Neural progenitor cell (in vitro differentiated cells): Measurements from ENCODE around the gene PHKG2. TPM values are rescaled to one million over a fixed set of nuclear protein-coding genes. Genes with fewer than 3 reads are reported as not detected.

Experiments
- DNase-seq: peaks from one replicate; pipeline ENCODE4 v3.0.0-alpha.2; 2016; ENCODE audit warnings: low spot score
- H2AFZ ChIP-seq: fragments of 200-600 bp; sonication (generic); replicated peaks from 2 replicates; pipeline ENCODE4 v1.6.1; 2016; ENCODE audit warnings: antibody characterized with exemption
- H3F3A ChIP-seq: fragments of 200-600 bp; sonication (generic); 2 replicates; pipeline ENCODE4 v1.6.1; 2016; ENCODE audit warnings: antibody characterized with exemption, low read depth
- H3K27ac ChIP-seq: fragments of 200-600 bp; sonication (generic); 2 replicates; pipeline ENCODE4 v1.5.1; 2016; ENCODE audit warnings: mild to moderate bottlenecking
- H3K27me3 ChIP-seq: fragments of 200-600 bp; sonication (generic); 2 replicates; pipeline ENCODE4 v1.6.1; 2016; ENCODE audit warnings: mild to moderate bottlenecking, moderate library complexity
- H3K36me3 ChIP-seq: fragments of 200-600 bp; sonication (generic); 2 replicates; pipeline ENCODE4 v1.5.1; 2016
- H3K4me1 ChIP-seq: fragments of 200-600 bp; sonication (generic); 2 replicates; pipeline ENCODE4 v1.6.1; 2016; ENCODE audit warnings: mixed run types
- H3K4me2 ChIP-seq: fragments of 200-600 bp; sonication (generic); 2 replicates; pipeline ENCODE4 v1.6.1; 2016
- H3K4me3 ChIP-seq: fragments of 200-600 bp; sonication (generic); 2 replicates; pipeline ENCODE4 v1.5.1; 2016
- H3K79me2 ChIP-seq: fragments of 200-600 bp; sonication (generic); 2 replicates; pipeline ENCODE4 v1.6.1; 2016; ENCODE audit warnings: low read depth
- H3K9ac ChIP-seq: fragments of 200-600 bp; sonication (generic); 2 replicates; pipeline ENCODE4 v1.6.1; 2016
- H3K9me3 ChIP-seq: fragments of 200-600 bp; sonication (generic); 2 replicates; pipeline ENCODE4 v1.5.1; 2016; ENCODE audit warnings: low read depth
- H4K20me1 ChIP-seq: fragments of 200-600 bp; sonication (generic); 2 replicates; pipeline ENCODE4 v1.6.1; 2016; ENCODE audit warnings: low read depth
- H3K27ac Mint-ChIP-seq: 3 replicates; pipeline ENCODE4 v1.8.0; 2021; ENCODE audit warnings: mixed read lengths
- H3K27me3 Mint-ChIP-seq: 2 replicates; pipeline ENCODE4 v1.8.0; 2022; ENCODE audit warnings: low read depth, mild to moderate bottlenecking, inconsistent platforms, moderate library complexity, mixed read lengths; ENCODE audit not compliant: insufficient read depth
- H3K36me3 Mint-ChIP-seq: 3 replicates; pipeline ENCODE4 v1.8.0; 2021; ENCODE audit warnings: mixed read lengths
- H3K4me1 Mint-ChIP-seq: 3 replicates; pipeline ENCODE4 v1.8.0; 2021; ENCODE audit warnings: mixed read lengths
- H3K4me3 Mint-ChIP-seq: 3 replicates; pipeline ENCODE4 v1.8.0; 2021; ENCODE audit warnings: mild to moderate bottlenecking, moderate library complexity, mixed read lengths
- H3K9me3 Mint-ChIP-seq: 3 replicates; pipeline ENCODE4 v1.8.0; 2020; ENCODE audit warnings: mixed read lengths
- CTCF ChIP-seq: fragments of 200-600 bp; sonication (generic); IDR thresholded peaks from 2 replicates; pipeline ENCODE4 v1.5.1; 2017; ENCODE audit warnings: antibody characterized with exemption, mild to moderate bottlenecking
- EZH2 ChIP-seq: fragments of 200-600 bp; sonication (generic); IDR thresholded peaks from 2 replicates; pipeline ENCODE4 v1.6.1; 2017; ENCODE audit warnings: antibody characterized with exemption, mild to moderate bottlenecking, moderate library complexity
- EZH2phosphoT487 ChIP-seq: fragments of 200-600 bp; sonication (generic); IDR thresholded peaks from 2 replicates; pipeline ENCODE4 v1.6.1; 2017; ENCODE audit warnings: antibody characterized with exemption
- total RNA-seq: library from RNA; depleted of rRNA; stranded (reverse); fragments of >200 nt; gene quantifications from 2 replicates; pipeline ENCODE4 v1.2.3, GENCODE V29; 2015; ENCODE audit warnings: low replicate concordance

The PHKG2 gene
- total RNA-seq, 1 donor from 2014 or later = 20.2 TPM

GRCh38 chr16:30721167-30721566, 27.1 kb upstream of the PHKG2 start:
- TF ChIP-seq EZH2 = no peak
- no peak for TF ChIP-seq EZH2phosphoT487
- no peak for TF ChIP-seq CTCF
- Histone ChIP-seq H3K4me3 (no peak overlapping the region), H3K4me1 (no peaks in the 10 kb centered on the region), H3K9ac (no peak overlapping the region), H3F3A (no peaks in the 10 kb centered on the region), H3K36me3 (peaks cover 11% of the 10 kb centered on the region), H3K27me3 (no peaks in the 10 kb centered on the region), H3K9me3 (no peaks in the 10 kb centered on the region), H3K27ac (no peak overlapping the region), H3K79me2 (peaks cover 38% of the 10 kb centered on the region), H3K4me2 (no peak overlapping the region), H2AFZ (no peak overlapping the region), H4K20me1 (peaks cover 41% of the 10 kb centered on the region)
- H3K27me3 Mint-ChIP-seq = no peaks in the 10 kb centered on the region
- H3K4me1 Mint-ChIP-seq = no peaks in the 10 kb centered on the region
- peaks cover 49% of the 10 kb centered on the region for H3K36me3 Mint-ChIP-seq
- no peaks in the 10 kb centered on the region for H3K9me3 Mint-ChIP-seq
- H3K27ac Mint-ChIP-seq = no peak overlapping the region
- DNase-seq = no peak
- no peak overlapping the region for H3K4me3 Mint-ChIP-seq

- H3K4me1 ChIP-seq = no peaks in the 10 kb centered on the region
- Mint-ChIP-seq H3K9me3 (no peaks in the 10 kb centered on the region), H3K4me3 (no peak overlapping the region), H3K4me1 (no peaks in the 10 kb centered on the region), H3K27me3 (no peaks in the 10 kb centered on the region), H3K27ac (no peak overlapping the region), H3K36me3 (peaks cover 44% of the 10 kb centered on the region)
- no peak overlapping the region for H3K27ac ChIP-seq
- H3K79me2 ChIP-seq = peaks cover 42% of the 10 kb centered on the region
- no peaks in the 10 kb centered on the region for H3F3A ChIP-seq
- H3K27me3 ChIP-seq = no peaks in the 10 kb centered on the region
- DNase-seq = no peak
- no peak for TF ChIP-seq EZH2phosphoT487
- TF ChIP-seq CTCF = no peak
- no peak for TF ChIP-seq EZH2
- H3K4me2 ChIP-seq = no peak overlapping the region
- H3K36me3 ChIP-seq = peaks cover 11% of the 10 kb centered on the region
- no peak overlapping the region for H2AFZ ChIP-seq
- H3K9me3 ChIP-seq = no peaks in the 10 kb centered on the region
- peaks cover 42% of the 10 kb centered on the region for H4K20me1 ChIP-seq
- no peak overlapping the region for H3K9ac ChIP-seq
- H3K4me3 ChIP-seq = no peak overlapping the region
Observed at GRCh38 chr16:30721606-30722005, 26.6 kb upstream of the PHKG2 start.

DNA sequence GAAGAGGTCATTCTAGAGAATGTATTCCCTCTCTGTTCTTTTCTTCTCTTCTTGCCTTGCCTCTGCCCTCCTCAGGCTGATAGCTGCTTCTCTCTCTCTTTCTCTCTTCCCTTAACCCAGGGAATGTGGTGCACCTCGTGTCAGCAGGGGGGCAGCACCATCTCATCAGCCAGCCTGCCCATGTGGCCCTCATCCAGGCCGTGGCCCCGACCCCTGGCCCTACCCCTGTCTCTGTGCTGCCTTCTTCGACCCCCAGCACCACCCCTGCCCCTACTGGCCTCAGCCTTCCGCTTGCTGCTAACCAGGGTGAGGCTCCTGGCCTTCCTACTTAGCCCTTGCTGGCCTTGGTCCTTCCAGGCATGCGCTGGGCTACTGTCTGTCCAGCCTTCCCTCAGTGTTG, 25.8 kb upstream of the PHKG2 start:
- H4K20me1 ChIP-seq = peaks cover 42% of the 10 kb centered on the region
- peaks cover 42% of the 10 kb centered on the region for H3K79me2 ChIP-seq
- Mint-ChIP-seq H3K4me3 (no peak overlapping the region), H3K4me1 (no peaks in the 10 kb centered on the region), H3K9me3 (no peaks in the 10 kb centered on the region), H3K27me3 (no peaks in the 10 kb centered on the region), H3K27ac (no peak overlapping the region), H3K36me3 (peaks cover 41% of the 10 kb centered on the region)
- no peaks in the 10 kb centered on the region for H3K27me3 ChIP-seq
- no peaks in the 10 kb centered on the region for H3F3A ChIP-seq
- H3K27ac ChIP-seq = no peak overlapping the region
- peaks cover 7% of the 10 kb centered on the region for H3K36me3 ChIP-seq
- no peak overlapping the region for H3K9ac ChIP-seq
- H3K4me2 ChIP-seq = no peak overlapping the region
- no peak overlapping the region for H3K4me3 ChIP-seq
- DNase-seq = no peak
- TF ChIP-seq EZH2 (no peak), CTCF (no peak), EZH2phosphoT487 (no peak)
- H2AFZ ChIP-seq = no peak overlapping the region
- no peaks in the 10 kb centered on the region for H3K9me3 ChIP-seq
- no peaks in the 10 kb centered on the region for H3K4me1 ChIP-seq

DNA sequence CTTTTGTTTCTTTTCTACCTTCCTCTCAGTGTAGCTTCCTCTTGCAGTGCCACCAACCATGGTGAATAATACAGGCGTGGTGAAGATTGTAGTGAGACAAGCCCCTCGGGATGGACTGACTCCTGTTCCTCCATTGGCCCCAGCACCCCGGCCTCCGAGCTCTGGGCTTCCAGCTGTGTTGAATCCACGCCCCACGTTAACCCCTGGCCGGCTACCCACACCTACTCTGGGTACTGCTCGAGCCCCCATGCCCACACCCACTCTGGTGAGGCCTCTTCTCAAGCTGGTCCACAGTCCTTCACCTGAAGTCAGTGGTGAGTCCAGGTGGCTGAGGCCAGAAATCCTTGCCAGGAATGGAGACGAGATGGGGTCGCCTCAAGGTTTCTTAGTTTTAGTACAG, 25.3 kb upstream of the PHKG2 start:
- H3K79me2 ChIP-seq = peaks cover 41% of the 10 kb centered on the region

More for the DNA sequence above, 25.3 kb upstream of the PHKG2 start:
- Mint-ChIP-seq H3K27ac (no peak overlapping the region), H3K4me3 (no peak overlapping the region), H3K4me1 (no peaks in the 10 kb centered on the region), H3K36me3 (peaks cover 41% of the 10 kb centered on the region), H3K9me3 (no peaks in the 10 kb centered on the region), H3K27me3 (no peaks in the 10 kb centered on the region)
- no peaks in the 10 kb centered on the region for H3F3A ChIP-seq
- peaks cover 7% of the 10 kb centered on the region for H3K36me3 ChIP-seq
- DNase-seq = no peak
- H3K27me3 ChIP-seq = no peaks in the 10 kb centered on the region
- no peak overlapping the region for H3K4me3 ChIP-seq
- H3K27ac ChIP-seq = no peak overlapping the region
- no peak overlapping the region for H2AFZ ChIP-seq
- H3K9ac ChIP-seq = no peak overlapping the region
- H3K9me3 ChIP-seq = no peaks in the 10 kb centered on the region
- TF ChIP-seq EZH2 (no peak), EZH2phosphoT487 (no peak), CTCF (no peak)
- no peak overlapping the region for H3K4me2 ChIP-seq
- peaks cover 44% of the 10 kb centered on the region for H4K20me1 ChIP-seq
- no peaks in the 10 kb centered on the region for H3K4me1 ChIP-seq
